ENCODE measurements around the gene KCNMA1. TPM values are rescaled to one million over a fixed set of nuclear protein-coding genes. Genes with fewer than 3 reads are reported as not detected.

KCNMA1 gene
- total RNA-seq, 1 experiment from 2014 or later = 20.7 TPM

GRCh38 chr10:76970711-76971519 lies 666.7 kb downstream of the KCNMA1 start:
- no peak overlapping the region for H3K4me3 ChIP-seq (ENCODE audit: low read depth, low read length)
- Mint-ChIP-seq H3K27me3 (ENCODE audit: insufficient read depth, unreplicated experiment) (no peaks in the 10 kb centered on the region), H3K36me3 (ENCODE audit: insufficient read depth, unreplicated experiment) (no peaks in the 10 kb centered on the region), H3K4me3 (ENCODE audit: unreplicated experiment) (no peak overlapping the region), H3K9me3 (ENCODE audit: unreplicated experiment) (no peaks in the 10 kb centered on the region), H3K27ac (ENCODE audit: unreplicated experiment) (no peak overlapping the region), H3K4me1 (ENCODE audit: low read depth, unreplicated experiment) (peaks cover 9% of the 10 kb centered on the region)
- H3K36me3 ChIP-seq (ENCODE audit: control insufficient read depth, insufficient read depth, low read length) = no peaks in the 10 kb centered on the region
- no peak for TF ChIP-seq CTCF (IDR thresholded peaks at IDR 0.05; ENCODE audit: insufficient read depth in 1 of 2, low read depth in 1 of 2, low read length in 1 of 2, severe bottlenecking in 1 of 2, unreplicated experiment in 1 of 2)
- no peaks in the 10 kb centered on the region for H3K9me3 ChIP-seq
- ChIA-PET POLR2A (no interaction called here), CTCF (interaction anchor here (0.7 kb wide), 1 partner anchor 73 kb away, joined by 3 read pairs; no protein-coding TSS in a partner anchor)
- 0 out of 2 replicates have a peak, but pooled peaks cover 8% of the 10 kb centered on the region for H3K4me1 ChIP-seq
- no peak for DNase-seq
- no TSS peak for BruUV-seq (replicated peaks)
- H3K27me3 ChIP-seq (replicated peaks; ENCODE audit: control insufficient read depth, insufficient read depth, low read length) = no peaks in the 10 kb centered on the region; the same call in 1 of the 2 replicates
- intact Hi-C loops (cut with micrococcal nuclease; ENCODE audit: unreplicated experiment) = no loop called here

GRCh38 chr10:76969366-76969948 lies 668.2 kb downstream of the KCNMA1 start:
- H3K9me3 Mint-ChIP-seq (ENCODE audit: unreplicated experiment) = no peaks in the 10 kb centered on the region
- CTCF ChIA-PET = no interaction called here

GRCh38 chr10:76968483-76968882 lies 669.1 kb downstream of the KCNMA1 start:
- DNase-seq = no peak
- BruUV-seq (replicated peaks) = no TSS peak
- no peaks in the 10 kb centered on the region for H3K9me3 Mint-ChIP-seq (ENCODE audit: unreplicated experiment)
- CTCF ChIA-PET = no interaction called here
- no peaks in the 10 kb centered on the region for H3K9me3 ChIP-seq
- H3K36me3 Mint-ChIP-seq (ENCODE audit: insufficient read depth, unreplicated experiment) = no peaks in the 10 kb centered on the region
- no peaks in the 10 kb centered on the region for H3K36me3 ChIP-seq (ENCODE audit: control insufficient read depth, insufficient read depth, low read length)
- no peak overlapping the region for H3K4me3 ChIP-seq (ENCODE audit: low read depth, low read length)
- H3K4me3 Mint-ChIP-seq (ENCODE audit: unreplicated experiment) = no peak overlapping the region
- no peak for TF ChIP-seq CTCF (IDR thresholded peaks at IDR 0.05; ENCODE audit: insufficient read depth in 1 of 2, low read depth in 1 of 2, low read length in 1 of 2, severe bottlenecking in 1 of 2, unreplicated experiment in 1 of 2)
- H3K4me1 ChIP-seq = no peaks in the 10 kb centered on the region
- H3K27me3 ChIP-seq (replicated peaks; ENCODE audit: control insufficient read depth, insufficient read depth, low read length) = no peaks in the 10 kb centered on the region; the same call in 1 of the 2 replicates
- peaks cover under 1% of the 10 kb centered on the region for H3K4me1 Mint-ChIP-seq (ENCODE audit: low read depth, unreplicated experiment)
- POLR2A ChIA-PET = no interaction called here
- H3K27me3 Mint-ChIP-seq (ENCODE audit: insufficient read depth, unreplicated experiment) = no peaks in the 10 kb centered on the region
- intact Hi-C loops (cut with micrococcal nuclease; ENCODE audit: unreplicated experiment) = no loop called here
- no peak overlapping the region for H3K27ac Mint-ChIP-seq (ENCODE audit: unreplicated experiment)

More at GRCh38 chr10:76969366-76969948, 668.2 kb downstream of the KCNMA1 start:
- TF ChIP-seq CTCF (IDR thresholded peaks at IDR 0.05; ENCODE audit: insufficient read depth in 1 of 2, low read depth in 1 of 2, low read length in 1 of 2, severe bottlenecking in 1 of 2, unreplicated experiment in 1 of 2) = no peak
- no peak overlapping the region for H3K27ac Mint-ChIP-seq (ENCODE audit: unreplicated experiment)
- H3K36me3 ChIP-seq (ENCODE audit: control insufficient read depth, insufficient read depth, low read length) = no peaks in the 10 kb centered on the region
- no peaks in the 10 kb centered on the region for H3K36me3 Mint-ChIP-seq (ENCODE audit: insufficient read depth, unreplicated experiment)
- H3K4me3 Mint-ChIP-seq (ENCODE audit: unreplicated experiment) = no peak overlapping the region
- H3K27me3 ChIP-seq (replicated peaks; ENCODE audit: control insufficient read depth, insufficient read depth, low read length) = no peaks in the 10 kb centered on the region; the same call in 1 of the 2 replicates
- POLR2A ChIA-PET = no interaction called here
- no peaks in the 10 kb centered on the region for H3K27me3 Mint-ChIP-seq (ENCODE audit: insufficient read depth, unreplicated experiment)
- DNase-seq = no peak
- H3K4me1 ChIP-seq = 0 out of 2 replicates have a peak, but pooled peaks cover 8% of the 10 kb centered on the region
- H3K9me3 ChIP-seq = no peaks in the 10 kb centered on the region
- H3K4me1 Mint-ChIP-seq (ENCODE audit: low read depth, unreplicated experiment) = peaks cover 9% of the 10 kb centered on the region
- BruUV-seq (replicated peaks) = no TSS peak
- intact Hi-C loops (cut with micrococcal nuclease; ENCODE audit: unreplicated experiment) = no loop called here
- no peak overlapping the region for H3K4me3 ChIP-seq (ENCODE audit: low read depth, low read length)
